HFFc6 (cell line): ENCODE results near the gene LENG1. TPM values are rescaled to one million over a fixed set of nuclear protein-coding genes. Genes with fewer than 3 reads are reported as not detected.

Source experiments
- DNase-seq: peaks from one replicate; pipeline ENCODE4 v3.0.0-alpha.2; 2018
- H3K27ac Mint-ChIP-seq: 2 replicates; pipeline ENCODE4 v1.8.0; 2020; ENCODE audit warnings: mild to moderate bottlenecking, mixed read lengths
- H3K27me3 Mint-ChIP-seq: 2 replicates; pipeline ENCODE4 v1.8.0; 2021; ENCODE audit warnings: mild to moderate bottlenecking, moderate library complexity, mixed read lengths; ENCODE audit not compliant: insufficient read depth
- H3K36me3 Mint-ChIP-seq: 2 replicates; pipeline ENCODE4 v1.8.0; 2021; ENCODE audit warnings: low read depth, mixed read lengths
- H3K4me1 Mint-ChIP-seq: 2 replicates; pipeline ENCODE4 v1.8.0; 2020; ENCODE audit warnings: low read depth, mixed read lengths
- H3K4me3 Mint-ChIP-seq: 2 replicates; pipeline ENCODE4 v1.8.0; 2020; ENCODE audit warnings: mild to moderate bottlenecking, moderate library complexity, mixed read lengths
- H3K9me3 Mint-ChIP-seq: 2 replicates; pipeline ENCODE4 v1.8.0; 2020; ENCODE audit warnings: mild to moderate bottlenecking, mixed read lengths
- CTCF ChIP-seq: fragments of 200-600 bp; sonication (generic); IDR thresholded peaks from 2 replicates; pipeline ENCODE4 v1.5.0; 2021; ENCODE audit warnings: antibody characterized with exemption, mild to moderate bottlenecking
- total RNA-seq, 6 experiments: library from RNA; stranded (reverse); fragmentation: NEBNext Ultra II Directional; extraction: Animal tissue kit (Norgen Biotek cat#: 25700); gene quantifications; 2 replicates in 1 of 6; 3 replicates in 5 of 6; pipeline ENCODE4 v1.2.3, GENCODE V29; 2021

LENG1 gene
- total RNA-seq, 6 experiments from 2014 or later = 3.7 to 7.6 (median 6.2) TPM

- Mint-ChIP-seq H3K4me1 (peaks cover 15% of the 10 kb centered on the region), H3K36me3 (no peaks in the 10 kb centered on the region), H3K4me3 (no peak overlapping the region), H3K27me3 (no peaks in the 10 kb centered on the region; the same call in 1 of the 2 replicates), H3K9me3 (no peaks in the 10 kb centered on the region), H3K27ac (no peak overlapping the region)
- no peak for TF ChIP-seq CTCF
- DNase-seq = no peak
Measured at GRCh38 chr19:54133957-54134590, 25.4 kb downstream of the LENG1 start.

DNA sequence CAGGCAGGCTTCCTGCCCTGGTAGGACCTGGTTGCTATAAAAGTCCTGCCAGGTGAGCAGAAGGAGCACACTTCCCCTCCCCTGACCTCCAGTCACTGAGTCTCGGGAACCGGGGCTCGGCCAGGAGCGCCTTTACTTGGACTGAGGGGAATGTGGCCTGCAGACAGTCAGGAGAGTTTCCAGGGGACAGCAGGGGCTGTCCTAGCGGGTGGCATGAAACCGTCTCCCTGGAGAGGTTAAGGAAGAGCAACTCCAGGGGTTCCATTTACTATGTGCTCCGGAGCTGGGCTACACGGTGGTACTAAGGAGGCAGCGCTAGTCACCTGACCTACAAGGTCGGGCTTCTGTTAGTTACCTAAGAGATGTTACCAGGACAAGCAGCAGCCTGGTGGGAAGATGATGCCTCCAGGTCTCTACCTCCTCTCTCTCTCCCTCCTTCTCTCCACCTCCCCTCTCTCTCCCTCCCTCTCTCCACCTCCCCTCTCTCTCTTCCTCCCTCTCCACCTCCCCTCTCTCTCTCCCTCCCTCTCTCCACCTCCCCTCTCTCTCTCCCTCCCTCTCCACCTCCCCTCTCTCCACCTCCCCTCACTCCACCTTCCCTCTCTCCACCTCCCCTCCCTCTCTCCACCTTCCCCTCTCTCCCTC lies 26.1 kb downstream of the LENG1 start:
- no peak for DNase-seq
- TF ChIP-seq CTCF = no peak
- Mint-ChIP-seq H3K4me1 (peaks cover 10% of the 10 kb centered on the region), H3K27me3 (no peaks in the 10 kb centered on the region; the same call in 1 of the 2 replicates), H3K4me3 (no peak overlapping the region), H3K9me3 (no peaks in the 10 kb centered on the region), H3K36me3 (no peaks in the 10 kb centered on the region), H3K27ac (no peak overlapping the region)

GRCh38 chr19:54129617-54129996 lies 29.9 kb downstream of the LENG1 start:
- H3K4me1 Mint-ChIP-seq = no peaks in the 10 kb centered on the region

GRCh38 chr19:54128796-54129616 lies 30.5 kb downstream of the LENG1 start:
- H3K36me3 Mint-ChIP-seq = peaks cover 8% of the 10 kb centered on the region

More at GRCh38 chr19:54129617-54129996, 29.9 kb downstream of the LENG1 start:
- Mint-ChIP-seq H3K4me3 (no peak overlapping the region), H3K27me3 (no peaks in the 10 kb centered on the region; the same call in none of the 2 replicates), H3K36me3 (peaks cover 8% of the 10 kb centered on the region), H3K27ac (no peak overlapping the region), H3K9me3 (no peaks in the 10 kb centered on the region)
- no peak for TF ChIP-seq CTCF
- no peak for DNase-seq

GRCh38 chr19:54128441-54128725 lies 31.1 kb downstream of the LENG1 start:
- Mint-ChIP-seq H3K36me3 (peaks cover 8% of the 10 kb centered on the region), H3K27ac (no peak overlapping the region), H3K9me3 (no peaks in the 10 kb centered on the region), H3K4me3 (no peak overlapping the region), H3K4me1 (no peaks in the 10 kb centered on the region), H3K27me3 (no peaks in the 10 kb centered on the region; the same call in 1 of the 2 replicates)
- DNase-seq = no peak
- TF ChIP-seq CTCF = no peak

More at GRCh38 chr19:54128796-54129616, 30.5 kb downstream of the LENG1 start:
- Mint-ChIP-seq H3K27ac (no peak overlapping the region), H3K27me3 (no peaks in the 10 kb centered on the region; the same call in 1 of the 2 replicates), H3K9me3 (no peaks in the 10 kb centered on the region), H3K4me1 (no peaks in the 10 kb centered on the region), H3K4me3 (no peak overlapping the region)
- TF ChIP-seq CTCF = no peak
- DNase-seq = no peak
